HG03378 (cell line): ENCODE data around the gene TMEM151A.

Experiments used
- ATAC-seq: cut with Tn5 transposase; IDR thresholded peaks from one replicate; pipeline ENCODE4 v1.9.1; 2021; ENCODE audit warnings: mild to moderate bottlenecking, moderate library complexity; ENCODE audit not compliant: unreplicated experiment

TMEM151A gene

GRCh38 chr11:66282468-66283455 is 8.9 kb upstream of the TMEM151A start:
- ATAC-seq, result peak; percentile 63

- ATAC-seq, result no peak
These were observed 8.1 kb upstream of the TMEM151A start for GRCh38 chr11:66283461-66284105.

GRCh38 chr11:66284526-66285078 is 7.1 kb upstream of the TMEM151A start:
- no peak for ATAC-seq

GRCh38 chr11:66285250-66285947 is 6.3 kb upstream of the TMEM151A start:
- ATAC-seq, result no peak

GRCh38 chr11:66286699-66287098 is 5.0 kb upstream of the TMEM151A start:
- ATAC-seq, result no peak

GRCh38 chr11:66287211-66287888 is 4.3 kb upstream of the TMEM151A start:
- no peak for ATAC-seq

- no peak for ATAC-seq
These were observed 3.6 kb upstream of the TMEM151A start for GRCh38 chr11:66287889-66288670.

- ATAC-seq, result peak; percentile 90
These were observed 2.8 kb upstream of the TMEM151A start, which contains the start of gene YIF1A for GRCh38 chr11:66288671-66289547. YIF1A (minus strand) TSS chr11:66289143; CDS start chr11:66288985, 158 bp downstream.

- peak; percentile 24 for ATAC-seq
These were observed 2.0 kb upstream of the TMEM151A start for GRCh38 chr11:66289548-66290329.

GRCh38 chr11:66290330-66290621 is 1.4 kb upstream of the TMEM151A start:
- no peak for ATAC-seq

- no peak for ATAC-seq
These were observed 390 bp upstream of the TMEM151A start for GRCh38 chr11:66291303-66291705.

GRCh38 chr11:66292543-66293332 is 1.0 kb downstream of the TMEM151A start:
- no peak for ATAC-seq

- no peak for ATAC-seq
These were observed 1.7 kb downstream of the TMEM151A start for GRCh38 chr11:66293352-66293751.

- no peak for ATAC-seq
These were observed 2.3 kb downstream of the TMEM151A start for GRCh38 chr11:66293777-66294625.

GRCh38 chr11:66294626-66295620 is 3.2 kb downstream of the TMEM151A start:
- ATAC-seq, result no peak
